ENCODE data around the gene TRIM66.

TRIM66 gene, protein sequence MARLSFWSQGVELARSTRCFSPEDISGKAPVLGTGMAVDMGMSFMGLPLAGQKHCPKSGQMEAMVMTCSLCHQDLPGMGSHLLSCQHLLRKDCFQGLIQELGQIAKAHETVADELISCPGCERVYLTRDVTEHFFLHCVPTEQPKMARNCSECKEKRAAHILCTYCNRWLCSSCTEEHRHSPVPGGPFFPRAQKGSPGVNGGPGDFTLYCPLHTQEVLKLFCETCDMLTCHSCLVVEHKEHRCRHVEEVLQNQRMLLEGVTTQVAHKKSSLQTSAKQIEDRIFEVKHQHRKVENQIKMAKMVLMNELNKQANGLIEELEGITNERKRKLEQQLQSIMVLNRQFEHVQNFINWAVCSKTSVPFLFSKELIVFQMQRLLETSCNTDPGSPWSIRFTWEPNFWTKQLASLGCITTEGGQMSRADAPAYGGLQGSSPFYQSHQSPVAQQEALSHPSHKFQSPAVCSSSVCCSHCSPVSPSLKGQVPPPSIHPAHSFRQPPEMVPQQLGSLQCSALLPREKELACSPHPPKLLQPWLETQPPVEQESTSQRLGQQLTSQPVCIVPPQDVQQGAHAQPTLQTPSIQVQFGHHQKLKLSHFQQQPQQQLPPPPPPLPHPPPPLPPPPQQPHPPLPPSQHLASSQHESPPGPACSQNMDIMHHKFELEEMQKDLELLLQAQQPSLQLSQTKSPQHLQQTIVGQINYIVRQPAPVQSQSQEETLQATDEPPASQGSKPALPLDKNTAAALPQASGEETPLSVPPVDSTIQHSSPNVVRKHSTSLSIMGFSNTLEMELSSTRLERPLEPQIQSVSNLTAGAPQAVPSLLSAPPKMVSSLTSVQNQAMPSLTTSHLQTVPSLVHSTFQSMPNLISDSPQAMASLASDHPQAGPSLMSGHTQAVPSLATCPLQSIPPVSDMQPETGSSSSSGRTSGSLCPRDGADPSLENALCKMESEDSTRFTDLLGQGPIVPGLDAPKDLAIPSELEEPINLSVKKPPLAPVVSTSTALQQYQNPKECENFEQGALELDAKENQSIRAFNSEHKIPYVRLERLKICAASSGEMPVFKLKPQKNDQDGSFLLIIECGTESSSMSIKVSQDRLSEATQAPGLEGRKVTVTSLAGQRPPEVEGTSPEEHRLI (N-terminal part only)

DNA sequence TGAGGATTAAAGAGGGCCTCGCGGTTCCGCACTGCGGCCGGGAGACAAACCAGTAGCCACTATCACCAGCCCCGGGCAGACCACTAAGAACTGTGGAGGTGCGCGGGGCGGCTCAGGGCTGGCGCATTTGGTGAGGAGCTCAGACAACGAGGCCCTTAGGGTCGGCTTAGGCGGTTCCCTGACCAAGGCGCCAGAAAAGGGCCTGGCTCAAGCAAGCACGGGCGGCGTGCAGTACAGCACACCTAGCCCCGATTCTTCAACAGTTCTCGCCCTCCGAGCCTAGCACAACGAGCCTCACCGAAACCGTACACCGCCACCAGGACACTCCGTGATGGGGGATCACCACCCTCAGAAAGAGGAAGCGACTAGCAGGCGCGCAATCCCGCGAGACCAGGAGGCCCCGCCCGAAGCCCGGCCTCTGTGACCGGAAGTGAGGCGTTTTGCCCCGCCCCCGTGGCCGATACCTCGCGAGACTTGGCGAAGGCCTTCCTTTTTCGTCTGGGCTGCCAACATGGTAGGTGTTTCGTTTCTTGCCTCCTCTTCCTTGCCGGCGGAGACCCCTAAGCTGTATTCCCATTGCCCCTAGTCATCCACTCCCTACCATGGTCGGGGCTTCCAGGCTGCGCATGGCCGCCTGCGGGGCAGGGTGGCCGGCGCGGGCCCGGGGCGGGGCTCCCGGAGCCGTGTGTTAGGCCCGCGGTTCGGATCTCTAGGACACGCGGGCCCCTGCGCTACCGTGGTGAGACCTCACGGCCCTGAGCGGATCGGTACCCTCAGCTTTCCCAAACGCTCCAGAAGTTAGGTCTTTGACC, at the start of gene TRIM66, which contains the start of gene RPL27A:
Gene TRIM66, minus strand, starts transcription at position 363 of the 812 bp plus-strand sequence. CDS start 10,391 bp downstream, outside the sequence.
Gene RPL27A, plus strand, starts transcription at position 490 of the 812 bp plus-strand sequence. Its CDS starts 22 bp downstream, at position 512.
- in situ Hi-C loops (cut with MboI; ENCODE audit: low sequenced_read_pairs, unreplicated experiment): no loop called here

DNA sequence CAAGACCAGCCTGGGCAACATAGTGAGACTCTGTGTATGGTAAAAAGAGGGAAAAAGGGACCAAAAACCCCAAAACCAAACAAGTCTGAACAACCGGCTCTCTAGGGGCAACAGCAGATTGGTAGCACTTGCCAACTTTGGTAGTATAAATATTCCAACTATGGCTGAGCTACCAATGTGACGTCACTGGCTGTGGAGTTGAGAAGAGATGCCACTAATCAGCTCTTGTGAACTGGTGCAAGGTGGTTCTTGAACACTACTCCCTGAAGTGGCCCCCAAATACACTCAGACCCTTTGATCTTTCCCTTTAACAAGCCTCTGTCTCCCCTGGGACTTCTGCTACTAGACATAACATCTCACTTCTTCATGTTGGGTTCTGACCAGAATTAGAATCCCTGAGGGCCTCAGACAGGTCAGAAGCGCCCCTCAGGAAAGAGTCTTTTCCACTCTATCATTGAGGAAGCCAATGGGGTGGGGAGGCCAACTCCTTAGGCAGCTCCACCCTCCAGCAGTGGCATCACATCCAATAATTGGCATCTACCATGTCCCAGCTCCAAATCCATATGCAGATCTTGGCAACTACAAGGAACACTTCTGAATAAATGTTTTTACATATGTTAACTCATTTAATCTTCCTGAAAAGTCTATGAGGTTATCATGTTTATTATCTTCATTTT, 49.3 kb upstream of the TRIM66 start:
- DNase-seq (ENCODE audit: low spot score): no peak
- in situ Hi-C loops (cut with MboI; ENCODE audit: low sequenced_read_pairs, unreplicated experiment): no loop called here
- TF ChIP-seq, protein P1, sequence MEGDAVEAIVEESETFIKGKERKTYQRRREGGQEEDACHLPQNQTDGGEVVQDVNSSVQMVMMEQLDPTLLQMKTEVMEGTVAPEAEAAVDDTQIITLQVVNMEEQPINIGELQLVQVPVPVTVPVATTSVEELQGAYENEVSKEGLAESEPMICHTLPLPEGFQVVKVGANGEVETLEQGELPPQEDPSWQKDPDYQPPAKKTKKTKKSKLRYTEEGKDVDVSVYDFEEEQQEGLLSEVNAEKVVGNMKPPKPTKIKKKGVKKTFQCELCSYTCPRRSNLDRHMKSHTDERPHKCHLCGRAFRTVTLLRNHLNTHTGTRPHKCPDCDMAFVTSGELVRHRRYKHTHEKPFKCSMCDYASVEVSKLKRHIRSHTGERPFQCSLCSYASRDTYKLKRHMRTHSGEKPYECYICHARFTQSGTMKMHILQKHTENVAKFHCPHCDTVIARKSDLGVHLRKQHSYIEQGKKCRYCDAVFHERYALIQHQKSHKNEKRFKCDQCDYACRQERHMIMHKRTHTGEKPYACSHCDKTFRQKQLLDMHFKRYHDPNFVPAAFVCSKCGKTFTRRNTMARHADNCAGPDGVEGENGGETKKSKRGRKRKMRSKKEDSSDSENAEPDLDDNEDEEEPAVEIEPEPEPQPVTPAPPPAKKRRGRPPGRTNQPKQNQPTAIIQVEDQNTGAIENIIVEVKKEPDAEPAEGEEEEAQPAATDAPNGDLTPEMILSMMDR (IDR thresholded peaks at IDR 0.05; ENCODE audit: borderline replicate concordance, control extremely low read depth, extremely low read depth, insufficient read depth, missing control alignments): no peak

More for the DNA sequence above, at the start of gene TRIM66, which contains the start of gene RPL27A:
- DNase-seq (ENCODE audit: low spot score): peak; percentile 95
- TF ChIP-seq, protein P1 (IDR thresholded peaks at IDR 0.05; ENCODE audit: borderline replicate concordance, control extremely low read depth, extremely low read depth, insufficient read depth, missing control alignments): no peak

DNA sequence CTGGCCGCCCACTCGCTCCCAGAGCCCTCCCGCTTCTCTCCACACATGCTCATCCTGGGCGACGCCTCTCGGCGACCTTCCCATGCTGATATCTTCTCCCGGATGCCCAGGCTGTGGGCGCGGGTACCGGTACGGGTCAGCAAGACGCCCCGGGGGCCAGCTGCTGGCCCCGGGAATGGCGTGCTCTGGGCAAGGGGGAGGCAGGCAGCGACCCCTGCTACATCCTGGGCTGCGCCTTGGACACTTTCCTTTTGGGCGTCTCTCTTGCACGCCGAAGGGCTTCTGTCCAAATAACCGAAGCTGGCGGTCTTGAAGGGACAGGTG, 48.2 kb upstream of the TRIM66 start:
- DNase-seq (ENCODE audit: low spot score): no peak
- in situ Hi-C loops (cut with MboI; ENCODE audit: low sequenced_read_pairs, unreplicated experiment): no loop called here
- TF ChIP-seq, protein P1 (IDR thresholded peaks at IDR 0.05; ENCODE audit: borderline replicate concordance, control extremely low read depth, extremely low read depth, insufficient read depth, missing control alignments): no peak

DNA sequence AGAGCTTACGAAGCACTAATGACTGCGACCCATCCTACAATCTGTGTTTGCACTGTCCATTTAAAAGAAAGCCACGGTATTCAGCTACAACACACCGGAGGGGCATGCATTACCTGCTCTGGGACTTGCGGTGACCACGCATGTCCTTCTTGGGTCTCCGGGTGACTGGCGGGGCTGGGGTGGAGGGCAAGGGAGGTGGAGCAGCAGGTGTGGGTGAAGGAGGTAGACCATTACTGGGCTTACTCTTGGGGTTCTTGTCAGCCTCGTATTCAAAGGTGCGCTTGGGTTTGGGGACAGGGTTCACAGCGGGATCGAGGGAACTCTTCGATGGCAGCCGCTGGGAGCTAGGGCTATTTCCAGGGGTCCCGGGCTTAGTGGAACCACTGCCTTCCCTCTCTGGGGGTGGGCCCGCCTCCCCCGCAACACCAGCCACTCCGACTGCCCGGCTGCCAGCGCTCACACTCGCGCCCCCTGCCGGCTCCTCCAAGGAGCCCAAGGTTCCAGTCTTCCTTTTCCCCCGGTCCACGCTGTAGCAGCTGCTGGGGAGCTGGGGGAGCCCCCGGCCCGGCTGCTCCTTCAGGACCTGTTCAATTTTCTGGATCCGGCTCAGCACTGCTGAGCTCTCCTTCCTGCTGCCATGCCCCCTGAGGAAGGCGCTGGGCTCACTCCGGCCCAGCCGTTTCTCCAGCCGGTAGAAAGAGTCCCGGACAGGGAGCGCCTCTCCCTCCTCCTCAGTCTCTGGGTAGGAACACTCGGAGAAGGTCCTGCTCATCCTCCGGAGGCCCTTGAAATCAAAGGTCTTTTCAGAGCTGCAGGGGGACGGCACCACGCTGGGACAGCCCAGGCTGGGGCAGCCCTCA, 47.6 kb upstream of the TRIM66 start:
- in situ Hi-C loops (cut with MboI; ENCODE audit: low sequenced_read_pairs, unreplicated experiment): no loop called here
- TF ChIP-seq, protein P1 (IDR thresholded peaks at IDR 0.05; ENCODE audit: borderline replicate concordance, control extremely low read depth, extremely low read depth, insufficient read depth, missing control alignments): no peak

DNA sequence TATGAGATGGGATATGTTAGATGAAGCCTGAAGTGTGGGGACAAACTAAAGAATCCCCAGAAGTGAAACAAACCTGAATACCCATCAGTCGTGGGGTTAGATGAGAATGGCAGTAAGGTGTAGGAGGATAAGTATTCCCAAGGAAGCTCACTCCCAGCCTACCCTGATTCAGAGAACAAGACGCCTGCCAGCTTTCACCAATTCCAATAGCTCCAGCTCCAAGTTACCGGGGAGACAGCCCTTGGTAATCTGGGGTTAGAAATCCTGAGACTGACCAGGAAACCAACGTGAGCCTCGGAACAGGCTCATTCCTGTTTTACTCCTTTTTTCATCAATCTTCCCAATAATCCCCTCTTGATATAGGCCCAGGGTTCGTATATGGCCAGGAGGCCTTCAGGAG, 46.6 kb upstream of the TRIM66 start:
- TF ChIP-seq, protein P1 (IDR thresholded peaks at IDR 0.05; ENCODE audit: borderline replicate concordance, control extremely low read depth, extremely low read depth, insufficient read depth, missing control alignments): no peak
- DNase-seq (ENCODE audit: low spot score): no peak
- in situ Hi-C loops (cut with MboI; ENCODE audit: low sequenced_read_pairs, unreplicated experiment): no loop called here

More for the DNA sequence above, 47.6 kb upstream of the TRIM66 start:
- no peak for DNase-seq (ENCODE audit: low spot score)
